ENCODE results near the gene ANTXR2. TPM values are rescaled to one million over a fixed set of nuclear protein-coding genes. Genes with fewer than 3 reads are reported as not detected.

Gene ANTXR2
- total and polyA plus RNA-seq, 9 of the 15 experiments (the other 6 are each of a cell fraction or from before 2014, with no cell fraction given) = 10.1 to 83.8 (median 60.3) TPM

DNA sequence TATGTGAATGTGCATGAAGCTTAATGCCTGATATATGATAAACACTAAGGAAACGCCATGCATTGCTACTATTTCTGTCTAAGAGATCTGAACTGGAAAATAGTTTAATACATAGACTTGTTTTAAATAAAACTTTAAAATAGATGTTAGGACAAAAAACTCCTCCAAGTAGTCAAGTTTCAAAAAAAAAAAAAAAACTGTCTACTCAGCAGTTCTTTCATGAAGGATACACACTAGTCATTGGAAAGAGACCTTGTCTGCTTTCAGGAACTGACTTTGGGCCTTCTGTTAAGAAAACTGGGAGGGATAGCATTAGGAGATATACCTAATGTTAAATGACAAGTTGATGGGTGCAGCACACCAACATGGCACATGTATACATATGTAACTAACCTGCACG, 138.4 kb downstream of the ANTXR2 start (continued):
- TF ChIP-seq ESRRB (CRISPR knock-in tag; IDR thresholded peaks at IDR 0.05; ENCODE audit: borderline replicate concordance) = no peak
- TF ChIP-seq JUN (IDR thresholded peaks at IDR 0.05; ENCODE audit: borderline replicate concordance, low read depth, low read length) = no peak
- no peak for TF ChIP-seq JUN (CRISPR knock-in tag; IDR thresholded peaks at IDR 0.05; ENCODE audit: borderline replicate concordance)
- TF ChIP-seq TEAD2 (tag; IDR thresholded peaks at IDR 0.05) = no peak
- no peak for TF ChIP-seq POU5F1 (IDR thresholded peaks at IDR 0.05; ENCODE audit: borderline replicate concordance, low read depth, low read length, partially characterized antibody)
- peak; percentile 93 for TF ChIP-seq MAFG (tag; conservative IDR thresholded peaks at IDR 0.05)
- TF ChIP-seq EGR1 (conservative IDR thresholded peaks at IDR 0.05) = no peak
- peak; percentile 97 for TF ChIP-seq ZNF316 (IDR thresholded peaks at IDR 0.05)
- no peak for TF ChIP-seq BCL6 (CRISPR knock-in tag; IDR thresholded peaks at IDR 0.05)
- TF ChIP-seq GATAD2A (IDR thresholded peaks at IDR 0.05) = no peak

DNA sequence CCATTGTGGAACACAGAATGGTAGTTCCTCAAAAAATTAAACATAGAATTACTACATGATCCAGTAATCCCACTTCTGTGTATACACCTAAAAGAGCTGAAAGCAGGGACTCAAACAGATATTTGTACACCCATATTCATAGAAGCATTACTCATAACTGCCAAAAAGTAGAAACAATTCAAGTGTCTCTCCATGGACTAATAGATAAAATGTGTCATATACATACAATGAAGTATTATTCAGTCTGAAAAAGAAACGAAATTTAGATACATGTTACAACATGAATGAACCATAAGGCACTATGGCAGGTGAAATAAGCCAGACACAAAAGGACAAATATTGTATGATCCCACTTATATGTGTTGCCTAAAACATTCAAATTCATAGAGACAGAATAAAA, 145.1 kb downstream of the ANTXR2 start:
- H2AFZ ChIP-seq (ENCODE audit: low read depth, low read length) = no peak overlapping the region
- no peaks in the 10 kb centered on the region for H3K27me3 ChIP-seq (ENCODE audit: control insufficient read depth in 2 of 2, insufficient read depth in 2 of 2, low read length in 2 of 2)
- in situ Hi-C loops (cut with MboI) (no loop called here), intact Hi-C loops (cut with micrococcal nuclease) (no loop called here)
- CTCF ChIA-PET (ENCODE audit: low intra/inter-chr PET ratio) = no interaction called here
- H3K4me2 ChIP-seq (ENCODE audit: insufficient read depth, low read length) = no peak overlapping the region
- no peaks in the 10 kb centered on the region for H3K9me1 ChIP-seq (ENCODE audit: control insufficient read depth, insufficient read depth, low read length)
- no TSS peak for BruUV-seq (replicated peaks)
- H4K20me1 ChIP-seq (replicated peaks; ENCODE audit: control insufficient read depth, insufficient read depth, low read length) = no peaks in the 10 kb centered on the region
- H3K36me3 ChIP-seq (ENCODE audit: control insufficient read depth, insufficient read depth, low read length) = 0 out of 3 replicates have a peak, but pooled peaks cover 2% of the 10 kb centered on the region
- POLR2A ChIA-PET = interaction anchor here (0.7 kb wide), 1 partner anchor 24 kb away, joined by 3 read pairs; no protein-coding TSS in a partner anchor
- H3K4me1 ChIP-seq (replicated peaks in 1 of 2; ENCODE audit: control insufficient read depth in 2 of 2, insufficient read depth in 2 of 2, low read length in 2 of 2) = no peaks in the 10 kb centered on the region
- 69% methylated on average over 1 of the region's 1 CpG for WGBS (ENCODE audit: insufficient coverage, low coverage, missing lambda C conversion rate)
- H3K9ac ChIP-seq (ENCODE audit: insufficient read depth in 1 of 2, low read depth in 2 of 2, low read length in 2 of 2) = no peak overlapping the region
- no peaks in the 10 kb centered on the region for H3K9me3 ChIP-seq (replicated peaks; ENCODE audit: control insufficient read depth, insufficient read depth, low read depth, low read length)
- H3K4me3 ChIP-seq = no peak overlapping the region
- DNase-seq (ENCODE audit: extremely low read depth in 1 of 4, low spot score in 3 of 4) (no peak), FAIRE-seq (no peak), ATAC-seq (no peak)
- no peak overlapping the region for H3K27ac ChIP-seq (ENCODE audit: extremely low read depth, low read depth, low read length)
- H3K79me2 ChIP-seq (ENCODE audit: control insufficient read depth, insufficient read depth, low read length) = no peaks in the 10 kb centered on the region
- TF ChIP-seq CREBBP (IDR thresholded peaks at IDR 0.05; ENCODE audit: low read depth, low read length) (no peak), SIN3B (IDR thresholded peaks at IDR 0.05; ENCODE audit: low read depth) (no peak), EWSR1 (IDR thresholded peaks at IDR 0.05; ENCODE audit: borderline replicate concordance, low read depth, partially characterized antibody) (no peak), XRCC4 (IDR thresholded peaks at IDR 0.05; ENCODE audit: extremely low read depth, insufficient read depth, insufficient read length) (no peak), HLTF (IDR thresholded peaks at IDR 0.05) (no peak), ZBTB8A (IDR thresholded peaks at IDR 0.05; ENCODE audit: partially characterized antibody) (no peak), MIER1 (IDR thresholded peaks at IDR 0.05; ENCODE audit: low read depth) (no peak), MAZ (CRISPR knock-in tag; conservative IDR thresholded peaks at IDR 0.05 in 1 of 2, IDR thresholded peaks at IDR 0.05 in 1 of 2) (no peak), ZNF253 (CRISPR knock-in tag; conservative IDR thresholded peaks at IDR 0.05) (no peak), RBM15 (IDR thresholded peaks at IDR 0.05; ENCODE audit: insufficient read depth, low read length) (no peak), PYGO2 (tag; IDR thresholded peaks at IDR 0.05) (no peak)
- TF ChIP-seq, protein P1, sequence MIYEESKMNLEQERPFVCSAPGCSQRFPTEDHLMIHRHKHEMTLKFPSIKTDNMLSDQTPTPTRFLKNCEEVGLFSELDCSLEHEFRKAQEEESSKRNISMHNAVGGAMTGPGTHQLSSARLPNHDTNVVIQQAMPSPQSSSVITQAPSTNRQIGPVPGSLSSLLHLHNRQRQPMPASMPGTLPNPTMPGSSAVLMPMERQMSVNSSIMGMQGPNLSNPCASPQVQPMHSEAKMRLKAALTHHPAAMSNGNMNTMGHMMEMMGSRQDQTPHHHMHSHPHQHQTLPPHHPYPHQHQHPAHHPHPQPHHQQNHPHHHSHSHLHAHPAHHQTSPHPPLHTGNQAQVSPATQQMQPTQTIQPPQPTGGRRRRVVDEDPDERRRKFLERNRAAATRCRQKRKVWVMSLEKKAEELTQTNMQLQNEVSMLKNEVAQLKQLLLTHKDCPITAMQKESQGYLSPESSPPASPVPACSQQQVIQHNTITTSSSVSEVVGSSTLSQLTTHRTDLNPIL (CRISPR knock-in tag; IDR thresholded peaks at IDR 0.05) = no peak
- TF ChIP-seq, protein P2, sequence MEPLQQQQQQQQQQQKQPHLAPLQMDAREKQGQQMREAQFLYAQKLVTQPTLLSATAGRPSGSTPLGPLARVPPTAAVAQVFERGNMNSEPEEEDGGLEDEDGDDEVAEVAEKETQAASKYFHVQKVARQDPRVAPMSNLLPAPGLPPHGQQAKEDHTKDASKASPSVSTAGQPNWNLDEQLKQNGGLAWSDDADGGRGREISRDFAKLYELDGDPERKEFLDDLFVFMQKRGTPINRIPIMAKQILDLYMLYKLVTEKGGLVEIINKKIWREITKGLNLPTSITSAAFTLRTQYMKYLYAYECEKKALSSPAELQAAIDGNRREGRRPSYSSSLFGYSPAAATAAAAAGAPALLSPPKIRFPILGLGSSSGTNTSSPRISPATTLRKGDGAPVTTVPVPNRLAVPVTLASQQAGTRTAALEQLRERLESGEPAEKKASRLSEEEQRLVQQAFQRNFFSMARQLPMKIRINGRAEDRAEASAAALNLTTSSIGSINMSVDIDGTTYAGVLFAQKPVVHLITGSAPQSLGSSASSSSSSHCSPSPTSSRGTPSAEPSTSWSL (CRISPR knock-in tag; IDR thresholded peaks at IDR 0.05; ENCODE audit: borderline replicate concordance) = no peak

Measured in K562 (cell line).